ENCODE results near the gene PBX1.

Gene PBX1

DNA sequence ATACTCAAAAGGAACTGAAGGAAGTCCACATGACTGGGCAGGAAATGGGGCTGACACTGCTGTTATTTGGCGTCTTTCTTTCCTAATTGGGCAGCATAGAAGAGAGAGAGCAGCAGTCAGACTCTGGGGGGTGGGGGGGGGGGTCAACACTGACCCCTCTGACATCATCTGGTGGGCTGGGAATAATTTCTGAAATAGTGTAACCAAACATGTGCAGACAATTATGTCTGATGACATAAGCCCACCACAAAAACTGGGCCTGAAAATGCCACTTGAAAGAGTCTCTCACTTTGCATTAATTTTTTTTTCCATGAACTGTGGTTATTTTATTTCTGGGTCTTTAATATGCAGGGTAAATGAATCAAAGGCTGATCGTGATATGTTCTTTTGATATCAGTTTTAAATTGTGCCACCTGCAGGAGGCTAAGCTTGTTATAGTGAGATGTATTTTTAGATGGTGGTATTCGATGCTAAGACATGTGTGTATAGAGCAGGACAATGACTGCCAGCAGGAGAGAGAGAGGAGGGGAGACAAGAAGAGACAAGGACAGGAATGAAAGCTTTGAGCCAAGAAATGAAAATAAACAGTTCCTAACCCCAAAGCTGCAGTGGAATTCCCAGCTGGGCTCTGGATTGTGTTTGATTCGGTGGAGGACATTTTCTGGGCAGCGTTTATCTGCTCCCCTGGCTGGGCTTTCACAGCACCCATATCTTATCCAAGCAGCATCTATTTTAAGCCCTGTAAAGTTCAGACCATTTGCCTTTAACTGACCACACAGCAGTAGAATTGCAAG is 264.7 kb downstream of the PBX1 start:
- CTCF ChIA-PET = interaction anchor here (0.6 kb wide), 1 partner anchor 1386 kb away, joined by 4 read pairs; no protein-coding TSS in a partner anchor
- Histone ChIP-seq H3K4me3 (ENCODE audit: low read depth, low read length) (no peak overlapping the region), H3K9me3 (ENCODE audit: control insufficient read depth, insufficient read depth, low read depth, low read length) (no peaks in the 10 kb centered on the region), H3K4me1 (ENCODE audit: control insufficient read depth, insufficient read depth, low read length) (no peaks in the 10 kb centered on the region), H3K36me3 (ENCODE audit: control insufficient read depth in 2 of 2, insufficient read depth in 1 of 2, low read length in 2 of 2) (peaks cover 0 to 18% of the 10 kb centered on the region in 2 experiments; a peak in 1 of 3 replicates), H3K27ac (ENCODE audit: extremely low read depth, low read depth, low read length) (no peak overlapping the region)
- POLR2A ChIA-PET = no interaction called here
- TF ChIP-seq ZNF830 (tag by site-specific recombination; IDR thresholded peaks at IDR 0.05; ENCODE audit: low read depth) (no peak), ZNF654 (tag by site-specific recombination; IDR thresholded peaks at IDR 0.05; ENCODE audit: low read depth) (no peak), ZNF76 (tag by site-specific recombination; IDR thresholded peaks at IDR 0.05; ENCODE audit: borderline replicate concordance, low read depth) (no peak), RBAK (tag by site-specific recombination; IDR thresholded peaks at IDR 0.05) (no peak), ZNF354C (tag by site-specific recombination; IDR thresholded peaks at IDR 0.05; ENCODE audit: borderline replicate concordance, low read depth) (no peak), ZEB2 (tag by site-specific recombination; IDR thresholded peaks at IDR 0.05) (no peak), BCL11A (tag by site-specific recombination; IDR thresholded peaks at IDR 0.05; ENCODE audit: low read depth) (no peak), ZNF248 (tag by site-specific recombination; IDR thresholded peaks at IDR 0.05) (no peak)
- TF ChIP-seq, protein P1, sequence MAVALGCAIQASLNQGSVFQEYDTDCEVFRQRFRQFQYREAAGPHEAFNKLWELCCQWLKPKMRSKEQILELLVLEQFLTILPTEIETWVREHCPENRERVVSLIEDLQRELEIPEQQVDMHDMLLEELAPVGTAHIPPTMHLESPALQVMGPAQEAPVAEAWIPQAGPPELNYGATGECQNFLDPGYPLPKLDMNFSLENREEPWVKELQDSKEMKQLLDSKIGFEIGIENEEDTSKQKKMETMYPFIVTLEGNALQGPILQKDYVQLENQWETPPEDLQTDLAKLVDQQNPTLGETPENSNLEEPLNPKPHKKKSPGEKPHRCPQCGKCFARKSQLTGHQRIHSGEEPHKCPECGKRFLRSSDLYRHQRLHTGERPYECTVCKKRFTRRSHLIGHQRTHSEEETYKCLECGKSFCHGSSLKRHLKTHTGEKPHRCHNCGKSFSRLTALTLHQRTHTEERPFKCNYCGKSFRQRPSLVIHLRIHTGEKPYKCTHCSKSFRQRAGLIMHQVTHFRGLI (tag by site-specific recombination; IDR thresholded peaks at IDR 0.05) = no peak

DNA sequence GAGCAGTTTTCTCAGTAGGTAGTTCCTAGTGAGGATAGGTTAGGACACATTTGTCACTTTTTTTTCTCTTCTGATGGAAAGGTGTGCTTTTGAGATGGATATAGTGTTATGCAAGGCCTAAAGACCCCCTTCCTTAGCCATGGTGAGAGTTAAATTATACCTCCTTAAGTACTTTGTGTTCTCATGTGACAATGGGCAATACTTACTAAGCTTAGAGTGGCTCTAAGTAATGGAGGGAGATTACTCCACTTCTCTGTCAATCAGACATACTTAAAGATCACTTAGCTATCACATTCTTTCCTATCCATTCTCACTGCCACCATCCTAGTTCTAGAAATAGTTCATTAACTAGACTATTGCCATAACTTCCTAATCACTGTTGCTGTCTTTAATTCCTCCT is 265.6 kb downstream of the PBX1 start:
- POLR2A ChIA-PET = no interaction called here
- H3K9me3 ChIP-seq (ENCODE audit: control insufficient read depth, insufficient read depth, low read depth, low read length) = no peaks in the 10 kb centered on the region
- no peak overlapping the region for H3K27ac ChIP-seq (ENCODE audit: extremely low read depth, low read depth, low read length)
- peaks cover 0 to 18% of the 10 kb centered on the region in 2 experiments; a peak in 1 of 3 replicates for H3K36me3 ChIP-seq (ENCODE audit: control insufficient read depth in 2 of 2, insufficient read depth in 1 of 2, low read length in 2 of 2)
- no peaks in the 10 kb centered on the region for H3K4me1 ChIP-seq (ENCODE audit: control insufficient read depth, insufficient read depth, low read length)
- H3K4me3 ChIP-seq (ENCODE audit: low read depth, low read length) = no peak overlapping the region
- TF ChIP-seq GLI4 (tag by site-specific recombination; IDR thresholded peaks at IDR 0.05) (no peak), ZNF423 (tag by site-specific recombination; IDR thresholded peaks at IDR 0.05) (no peak), ZNF623 (tag by site-specific recombination; IDR thresholded peaks at IDR 0.05) (no peak), RBAK (tag by site-specific recombination; IDR thresholded peaks at IDR 0.05) (no peak), ZNF10 (tag by site-specific recombination; IDR thresholded peaks at IDR 0.05) (no peak), ZNF658 (tag by site-specific recombination; IDR thresholded peaks at IDR 0.05) (no peak), ZNF837 (tag by site-specific recombination; IDR thresholded peaks at IDR 0.05) (no peak), ZNF175 (tag by site-specific recombination; IDR thresholded peaks at IDR 0.05) (no peak)
- TF ChIP-seq, protein P2, sequence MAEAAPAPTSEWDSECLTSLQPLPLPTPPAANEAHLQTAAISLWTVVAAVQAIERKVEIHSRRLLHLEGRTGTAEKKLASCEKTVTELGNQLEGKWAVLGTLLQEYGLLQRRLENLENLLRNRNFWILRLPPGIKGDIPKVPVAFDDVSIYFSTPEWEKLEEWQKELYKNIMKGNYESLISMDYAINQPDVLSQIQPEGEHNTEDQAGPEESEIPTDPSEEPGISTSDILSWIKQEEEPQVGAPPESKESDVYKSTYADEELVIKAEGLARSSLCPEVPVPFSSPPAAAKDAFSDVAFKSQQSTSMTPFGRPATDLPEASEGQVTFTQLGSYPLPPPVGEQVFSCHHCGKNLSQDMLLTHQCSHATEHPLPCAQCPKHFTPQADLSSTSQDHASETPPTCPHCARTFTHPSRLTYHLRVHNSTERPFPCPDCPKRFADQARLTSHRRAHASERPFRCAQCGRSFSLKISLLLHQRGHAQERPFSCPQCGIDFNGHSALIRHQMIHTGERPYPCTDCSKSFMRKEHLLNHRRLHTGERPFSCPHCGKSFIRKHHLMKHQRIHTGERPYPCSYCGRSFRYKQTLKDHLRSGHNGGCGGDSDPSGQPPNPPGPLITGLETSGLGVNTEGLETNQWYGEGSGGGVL (tag by site-specific recombination; IDR thresholded peaks at IDR 0.05) = no peak
- CTCF ChIA-PET = no interaction called here

DNA sequence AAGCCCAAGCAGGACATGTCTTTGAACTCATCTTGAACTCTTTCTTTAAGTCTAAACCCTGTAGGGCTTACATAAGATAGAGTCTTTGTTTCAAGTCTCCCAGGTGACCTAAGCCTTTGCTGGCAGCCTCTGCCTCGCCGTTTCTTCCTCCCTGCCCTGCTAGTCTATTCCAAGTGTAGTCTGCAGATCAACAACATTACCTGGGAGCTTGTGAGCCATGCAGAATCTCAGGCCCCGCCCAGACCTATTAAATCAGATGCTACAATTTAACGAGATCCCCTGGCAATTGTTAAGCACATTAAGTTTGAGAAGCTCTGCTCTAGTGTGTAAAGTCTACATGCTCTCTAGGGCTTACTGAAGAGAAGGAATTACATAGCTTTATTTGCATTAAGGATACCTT is 271.6 kb downstream of the PBX1 start:
- POLR2A ChIA-PET = no interaction called here
- Histone ChIP-seq H3K9me3 (ENCODE audit: control insufficient read depth, insufficient read depth, low read depth, low read length) (no peaks in the 10 kb centered on the region), H3K27ac (ENCODE audit: extremely low read depth, low read depth, low read length) (no peak overlapping the region), H3K36me3 (ENCODE audit: control insufficient read depth in 2 of 2, insufficient read depth in 1 of 2, low read length in 2 of 2) (peaks cover 0 to 5% of the 10 kb centered on the region in 2 experiments; a peak in 1 of 3 replicates), H3K4me1 (ENCODE audit: control insufficient read depth, insufficient read depth, low read length) (no peaks in the 10 kb centered on the region), H3K4me3 (ENCODE audit: low read depth, low read length) (no peak overlapping the region)
- TF ChIP-seq, protein P3, sequence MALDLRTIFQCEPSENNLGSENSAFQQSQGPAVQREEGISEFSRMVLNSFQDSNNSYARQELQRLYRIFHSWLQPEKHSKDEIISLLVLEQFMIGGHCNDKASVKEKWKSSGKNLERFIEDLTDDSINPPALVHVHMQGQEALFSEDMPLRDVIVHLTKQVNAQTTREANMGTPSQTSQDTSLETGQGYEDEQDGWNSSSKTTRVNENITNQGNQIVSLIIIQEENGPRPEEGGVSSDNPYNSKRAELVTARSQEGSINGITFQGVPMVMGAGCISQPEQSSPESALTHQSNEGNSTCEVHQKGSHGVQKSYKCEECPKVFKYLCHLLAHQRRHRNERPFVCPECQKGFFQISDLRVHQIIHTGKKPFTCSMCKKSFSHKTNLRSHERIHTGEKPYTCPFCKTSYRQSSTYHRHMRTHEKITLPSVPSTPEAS (tag by site-specific recombination; IDR thresholded peaks at IDR 0.05) = no peak
- TF ChIP-seq MYNN (tag by site-specific recombination; IDR thresholded peaks at IDR 0.05; ENCODE audit: borderline replicate concordance) (no peak), YY2 (tag by site-specific recombination; IDR thresholded peaks at IDR 0.05) (no peak), ZNF585B (tag by site-specific recombination; IDR thresholded peaks at IDR 0.05) (peak; percentile 61)
- CTCF ChIA-PET = interaction anchor here (0.7 kb wide), 1 partner anchor 1420 kb away, joined by 4 read pairs; no protein-coding TSS in a partner anchor
